Measurements from ENCODE around the gene BTN1A1. TPM values are rescaled to one million over a fixed set of nuclear protein-coding genes. Genes with fewer than 3 reads are reported as not detected.
A peak's percentile ranks its signal among the peaks of the same experiment; 100 is the strongest.

Gene BTN1A1
- polyA plus RNA-seq, 1 donor (not counting 4 experiments of a cell fraction or from before 2014, with no cell fraction given), result not detected

DNA sequence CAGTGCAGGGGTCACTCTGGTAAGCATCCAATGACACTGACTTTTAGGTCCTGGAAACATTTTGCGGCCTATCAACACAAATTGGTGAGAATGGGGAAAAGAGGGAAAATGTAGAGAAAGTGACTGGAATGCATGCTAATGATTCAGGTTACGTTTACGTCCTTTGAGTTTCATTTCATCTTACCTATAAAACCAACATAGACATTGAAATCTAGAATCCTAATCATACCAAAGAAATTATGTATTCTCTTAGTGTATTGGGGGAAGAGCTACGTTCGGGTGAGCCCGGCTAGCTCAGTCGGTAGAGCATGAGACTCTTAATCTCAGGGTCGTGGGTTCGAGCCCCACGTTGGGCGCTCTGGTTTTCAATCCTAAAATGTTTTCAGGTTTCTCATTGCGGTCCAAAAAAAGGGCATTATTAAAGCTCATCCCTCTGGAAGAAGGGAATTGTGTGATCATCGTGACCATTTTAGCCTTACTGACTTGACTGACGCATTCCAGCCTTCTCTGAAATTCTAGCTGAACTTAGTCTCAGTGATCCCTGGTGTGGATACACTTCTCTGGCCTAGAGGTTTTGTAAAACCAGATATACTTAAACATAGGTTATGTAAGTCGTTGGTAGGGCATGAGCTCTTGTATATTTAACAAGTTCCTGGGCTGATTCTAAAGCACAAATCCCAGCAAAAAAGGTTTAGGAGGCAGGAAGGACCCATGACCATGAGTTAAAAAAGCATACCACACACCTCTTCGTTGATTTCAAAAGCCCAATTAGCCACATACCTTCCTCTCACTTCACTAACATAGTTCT is 56.4 kb downstream of the BTN1A1 start:
- no peak overlapping the region for H3K4me3 ChIP-seq (ENCODE audit: control insufficient read depth in 2 of 3, extremely low read depth in 1 of 3, insufficient read depth in 2 of 3, low read depth in 1 of 3, low read length in 3 of 3)
- dilution Hi-C loops (cut with MboI; ENCODE audit: extremely low pct_ligation_motif_present, low sequenced_read_pairs), result no loop called here
- H3K9me3 ChIP-seq (ENCODE audit: control insufficient read depth, low read depth, low read length), result no peaks in the 10 kb centered on the region
- H3K4me1 ChIP-seq (ENCODE audit: control insufficient read depth, extremely low read depth, insufficient read depth, low read length), result peaks cover 17% of the 10 kb centered on the region
- H3K9ac ChIP-seq (ENCODE audit: control insufficient read depth, extremely low read depth, insufficient read depth, low read length), result no peak overlapping the region
- peak; percentile 68 for FAIRE-seq
- H3K27ac ChIP-seq (ENCODE audit: control insufficient read depth, insufficient read depth, low read length), result no peak overlapping the region
- no peaks in the 10 kb centered on the region for H4K20me1 ChIP-seq (ENCODE audit: control insufficient read depth, extremely low read depth, insufficient read depth, low read length)
- TF ChIP-seq EZH2 (IDR thresholded peaks at IDR 0.05; ENCODE audit: low read length), result no peak
- TF ChIP-seq, protein P1, sequence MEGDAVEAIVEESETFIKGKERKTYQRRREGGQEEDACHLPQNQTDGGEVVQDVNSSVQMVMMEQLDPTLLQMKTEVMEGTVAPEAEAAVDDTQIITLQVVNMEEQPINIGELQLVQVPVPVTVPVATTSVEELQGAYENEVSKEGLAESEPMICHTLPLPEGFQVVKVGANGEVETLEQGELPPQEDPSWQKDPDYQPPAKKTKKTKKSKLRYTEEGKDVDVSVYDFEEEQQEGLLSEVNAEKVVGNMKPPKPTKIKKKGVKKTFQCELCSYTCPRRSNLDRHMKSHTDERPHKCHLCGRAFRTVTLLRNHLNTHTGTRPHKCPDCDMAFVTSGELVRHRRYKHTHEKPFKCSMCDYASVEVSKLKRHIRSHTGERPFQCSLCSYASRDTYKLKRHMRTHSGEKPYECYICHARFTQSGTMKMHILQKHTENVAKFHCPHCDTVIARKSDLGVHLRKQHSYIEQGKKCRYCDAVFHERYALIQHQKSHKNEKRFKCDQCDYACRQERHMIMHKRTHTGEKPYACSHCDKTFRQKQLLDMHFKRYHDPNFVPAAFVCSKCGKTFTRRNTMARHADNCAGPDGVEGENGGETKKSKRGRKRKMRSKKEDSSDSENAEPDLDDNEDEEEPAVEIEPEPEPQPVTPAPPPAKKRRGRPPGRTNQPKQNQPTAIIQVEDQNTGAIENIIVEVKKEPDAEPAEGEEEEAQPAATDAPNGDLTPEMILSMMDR (optimal IDR thresholded peaks at IDR 0.05 in 1 of 3, IDR thresholded peaks at IDR 0.05 in 1 of 3, conservative IDR thresholded peaks at IDR 0.05 in 1 of 3; ENCODE audit: extremely low read depth in 1 of 3, insufficient read depth in 2 of 3, low read length in 3 of 3), result no peak
- no peak overlapping the region for H2AFZ ChIP-seq (ENCODE audit: control insufficient read depth, low read length)
- no peaks in the 10 kb centered on the region for H3K36me3 ChIP-seq (ENCODE audit: control insufficient read depth in 2 of 2, extremely low read depth in 1 of 2, insufficient read depth in 2 of 2, low read length in 2 of 2)
- no peaks in the 10 kb centered on the region for H3K79me2 ChIP-seq (ENCODE audit: control insufficient read depth, insufficient read depth, low read length)
- no peaks in the 10 kb centered on the region for H3K9me1 ChIP-seq (ENCODE audit: control insufficient read depth, extremely low read depth, insufficient read depth, low read length)
- DNase-seq (ENCODE audit: low read depth, low spot score), result peak; percentile 97
- peak overlapping the region; percentile 99 for H3K4me2 ChIP-seq (ENCODE audit: control insufficient read depth, extremely low read depth, insufficient read depth, low read depth, low read length)
- no peaks in the 10 kb centered on the region for H3K27me3 ChIP-seq (ENCODE audit: control insufficient read depth, extremely low read depth, insufficient read depth, low read length)

Small RNA genes within 50 kb of the gene (small RNA-seq; reads per million reads assigned to genes)
- 0 reads per million in 3 experiments for gene RNU6-502P (ENCODE audit: insufficient read length in 3 of 3, low read depth in 3 of 3, low replicate concordance in 1 of 3)

Other genes starting within 250 kb of the BTN1A1 start
- 10.8 to 12.2 TPM (median 11.8 TPM) in 3 replicates for gene BTN3A2, start 135.1 kb upstream of the BTN1A1 start, polyA plus RNA-seq
- 5.0 to 8.3 TPM (median 6.1 TPM) in 3 replicates for gene BTN2A2, start 117.2 kb upstream of the BTN1A1 start, polyA plus RNA-seq
- gene BTN3A1, start 98.0 kb upstream of the BTN1A1 start, polyA plus RNA-seq, result 6.1 to 8.6 TPM (median 6.9 TPM) in 3 replicates
- gene BTN3A3, start 59.8 kb upstream of the BTN1A1 start, polyA plus RNA-seq, result 7.4 to 10.9 TPM (median 9.8 TPM) in 3 replicates
- 12.5 to 14.7 TPM (median 13.9 TPM) in 3 replicates for gene BTN2A1, start 42.3 kb upstream of the BTN1A1 start, polyA plus RNA-seq
- gene HMGN4, start 38.1 kb downstream of the BTN1A1 start, polyA plus RNA-seq, result 46.4 to 62.6 TPM (median 54.0 TPM) in 3 replicates
- 16.0 to 21.4 TPM (median 16.8 TPM) in 3 replicates for gene ABT1, start 96.7 kb downstream of the BTN1A1 start, polyA plus RNA-seq
- gene ZNF322, start 159.4 kb downstream of the BTN1A1 start, polyA plus RNA-seq, result 4.6 to 7.7 TPM (median 6.5 TPM) in 3 replicates

All from keratinocyte (primary cell).